BLaER1 (cell line): ENCODE data around the gene IRX6.

Source experiments
- H3K27ac ChIP-seq: shearing (Covaris generic); formaldehyde crosslinking; 2 replicates; pipeline ENCODE4 v1.8.1; 2022
- H3K27me3 ChIP-seq: shearing (Covaris generic); formaldehyde crosslinking; 2 replicates; pipeline ENCODE4 v1.8.1; 2022
- H3K36me3 ChIP-seq: shearing (Covaris generic); formaldehyde crosslinking; 2 replicates; pipeline ENCODE4 v1.8.1; 2022
- H3K4me1 ChIP-seq: shearing (Covaris generic); formaldehyde crosslinking; 2 replicates; pipeline ENCODE4 v1.8.1; 2022
- H3K4me2 ChIP-seq: shearing (Covaris generic); formaldehyde crosslinking; 2 replicates; pipeline ENCODE4 v1.8.1; 2022
- H3K4me3 ChIP-seq: shearing (Covaris generic); formaldehyde crosslinking; 2 replicates; pipeline ENCODE4 v1.8.1; 2022
- H3K9ac ChIP-seq: shearing (Covaris generic); formaldehyde crosslinking; 2 replicates; pipeline ENCODE4 v1.8.1; 2022
- H3K9me3 ChIP-seq: shearing (Covaris generic); formaldehyde crosslinking; 2 replicates; pipeline ENCODE4 v1.8.1; 2022
- H4K20me1 ChIP-seq: shearing (Covaris generic); formaldehyde crosslinking; 2 replicates; pipeline ENCODE4 v1.8.1; 2022
- Cebpa-rat ChIP-seq: shearing (Covaris generic); IDR thresholded peaks from 2 replicates; pipeline ENCODE4 v1.8.1; 2022

IRX6 gene

GRCh38 chr16:55376045-55376444, 52.0 kb downstream of the IRX6 start:
- H3K4me1 ChIP-seq: peaks cover 3% of the 10 kb centered on the region; the same call in 1 of the 2 replicates
- no peaks in the 10 kb centered on the region for H4K20me1 ChIP-seq
- H3K4me2 ChIP-seq: no peak overlapping the region
- no peak for TF ChIP-seq Cebpa-rat
- no peaks in the 10 kb centered on the region for H3K9me3 ChIP-seq
- no peak overlapping the region for H3K27ac ChIP-seq
- H3K4me3 ChIP-seq: no peak overlapping the region
- H3K36me3 ChIP-seq: no peaks in the 10 kb centered on the region
- peaks cover 15% of the 10 kb centered on the region for H3K27me3 ChIP-seq
- no peak overlapping the region for H3K9ac ChIP-seq

GRCh38 chr16:55376567-55377167, 52.7 kb downstream of the IRX6 start:
- Histone ChIP-seq H3K4me1 (no peaks in the 10 kb centered on the region), H3K27me3 (peaks cover 9% of the 10 kb centered on the region), H3K36me3 (no peaks in the 10 kb centered on the region), H4K20me1 (no peaks in the 10 kb centered on the region), H3K27ac (no peak overlapping the region), H3K9me3 (no peaks in the 10 kb centered on the region), H3K4me2 (no peak overlapping the region), H3K9ac (no peak overlapping the region), H3K4me3 (no peak overlapping the region)
- no peak for TF ChIP-seq Cebpa-rat

- Histone ChIP-seq H3K4me2 (no peak overlapping the region), H3K4me3 (no peak overlapping the region), H3K27ac (no peak overlapping the region), H3K9ac (no peak overlapping the region), H3K9me3 (no peaks in the 10 kb centered on the region), H3K36me3 (no peaks in the 10 kb centered on the region), H3K27me3 (no peaks in the 10 kb centered on the region), H4K20me1 (no peaks in the 10 kb centered on the region), H3K4me1 (no peaks in the 10 kb centered on the region)
- TF ChIP-seq Cebpa-rat: no peak
Measured at GRCh38 chr16:55377840-55378239, 53.8 kb downstream of the IRX6 start.

- no peaks in the 10 kb centered on the region for H3K27me3 ChIP-seq
- no peaks in the 10 kb centered on the region for H3K36me3 ChIP-seq
- TF ChIP-seq Cebpa-rat: no peak
- no peaks in the 10 kb centered on the region for H3K4me1 ChIP-seq
- H3K4me3 ChIP-seq: no peak overlapping the region
- H3K27ac ChIP-seq: no peak overlapping the region
- H3K9ac ChIP-seq: no peak overlapping the region
- no peak overlapping the region for H3K4me2 ChIP-seq
- H3K9me3 ChIP-seq: no peaks in the 10 kb centered on the region
- H4K20me1 ChIP-seq: no peaks in the 10 kb centered on the region
Measured at GRCh38 chr16:55378616-55379015, 54.6 kb downstream of the IRX6 start.

- Histone ChIP-seq H3K4me2 (no peak overlapping the region), H4K20me1 (no peaks in the 10 kb centered on the region), H3K9me3 (no peaks in the 10 kb centered on the region), H3K27ac (no peak overlapping the region), H3K4me1 (no peaks in the 10 kb centered on the region), H3K4me3 (no peak overlapping the region), H3K9ac (no peak overlapping the region), H3K36me3 (no peaks in the 10 kb centered on the region), H3K27me3 (no peaks in the 10 kb centered on the region)
- no peak for TF ChIP-seq Cebpa-rat
Measured at GRCh38 chr16:55379371-55379770, 55.4 kb downstream of the IRX6 start.

GRCh38 chr16:55379876-55380390, 55.9 kb downstream of the IRX6 start:
- Histone ChIP-seq H3K4me2 (no peak overlapping the region), H3K27ac (no peak overlapping the region), H4K20me1 (no peaks in the 10 kb centered on the region), H3K36me3 (no peaks in the 10 kb centered on the region), H3K9me3 (no peaks in the 10 kb centered on the region), H3K4me3 (no peak overlapping the region), H3K27me3 (no peaks in the 10 kb centered on the region), H3K9ac (no peak overlapping the region), H3K4me1 (no peaks in the 10 kb centered on the region)
- TF ChIP-seq Cebpa-rat: no peak
